Smooth muscle cell (in vitro differentiated cells): Measurements from ENCODE around the gene UBE2D3. TPM values are rescaled to one million over a fixed set of nuclear protein-coding genes. Genes with fewer than 3 reads are reported as not detected.

Experiments used
- DNase-seq: peaks from one replicate; lab custom pipeline; 2025; ENCODE audit not compliant: unreplicated experiment; lab: John Stamatoyannopoulos, UW
- H2AFZ ChIP-seq: fragments of 200-600 bp; sonication (generic); 2 replicates; pipeline ENCODE4 v1.6.0; 2016; ENCODE audit warnings: antibody characterized with exemption, low read depth, mild to moderate bottlenecking
- H3F3A ChIP-seq: fragments of 200-600 bp; sonication (generic); 2 replicates; pipeline ENCODE4 v1.6.0; 2017; ENCODE audit warnings: antibody characterized with exemption, low read depth
- H3K27ac ChIP-seq: fragments of 200-600 bp; sonication (generic); 2 replicates; pipeline ENCODE4 v1.5.1; 2016; ENCODE audit warnings: low read depth, mild to moderate bottlenecking
- H3K27me3 ChIP-seq: fragments of 200-600 bp; sonication (generic); 2 replicates; pipeline ENCODE4 v1.6.1; 2016; ENCODE audit warnings: low read depth, mild to moderate bottlenecking
- H3K36me3 ChIP-seq: fragments of 200-600 bp; sonication (generic); 2 replicates; pipeline ENCODE4 v1.5.1; 2016; ENCODE audit warnings: low read depth
- H3K4me1 ChIP-seq: fragments of 200-600 bp; sonication (generic); 2 replicates; pipeline ENCODE4 v1.5.1; 2016; ENCODE audit warnings: low read depth
- H3K4me2 ChIP-seq: fragments of 200-600 bp; sonication (generic); 2 replicates; pipeline ENCODE4 v1.6.0; 2016; ENCODE audit warnings: mild to moderate bottlenecking
- H3K4me3 ChIP-seq: fragments of 200-600 bp; sonication (generic); 2 replicates; pipeline ENCODE4 v1.5.1; 2016; ENCODE audit warnings: mild to moderate bottlenecking
- H3K79me2 ChIP-seq: fragments of 200-600 bp; sonication (generic); 2 replicates; pipeline ENCODE4 v1.6.0; 2016; ENCODE audit warnings: low read depth, mild to moderate bottlenecking
- H3K9ac ChIP-seq: fragments of 200-600 bp; sonication (generic); 2 replicates; pipeline ENCODE4 v1.6.0; 2016; ENCODE audit warnings: low read depth
- H3K9me3 ChIP-seq: fragments of 200-600 bp; sonication (generic); replicated peaks from 2 replicates; pipeline ENCODE4 v1.5.1; 2016; ENCODE audit warnings: low read depth
- H4K20me1 ChIP-seq: fragments of 200-600 bp; sonication (generic); 2 replicates; pipeline ENCODE4 v1.6.0; 2016; ENCODE audit warnings: low read depth
- CTCF ChIP-seq: fragments of 200-600 bp; sonication (generic); IDR thresholded peaks from 2 replicates; pipeline ENCODE4 v1.5.1; 2017; ENCODE audit warnings: borderline replicate concordance, mild to moderate bottlenecking, antibody characterized with exemption; ENCODE audit not compliant: insufficient read depth, poor library complexity, severe bottlenecking
- WGBS: methylation state at CpG from one replicate; pipeline ENCODE4 v1.1.7; 2016; ENCODE audit warnings: low lambda C conversion rate; 5-methylcytosine and 5-hydroxymethylcytosine counted together
- polyA plus RNA-seq: library from polyadenylated mRNA; unstranded; fragments of >200 nt; fragmentation: Nextera tagmentation; extraction: Ambion mirVana; gene quantifications from 2 replicates; pipeline ENCODE4 v1.2.1, GENCODE V29; 2016
- small RNA-seq: library from RNA; depleted of rRNA; stranded (forward); fragments of <200 nt; gene quantifications from one replicate; pipeline ENCODE3, GENCODE V24; 2014
- total RNA-seq: library from RNA; depleted of rRNA; stranded (reverse); fragments of >200 nt; gene quantifications from 2 replicates; pipeline ENCODE4 v1.2.3, GENCODE V29; 2014

The UBE2D3 gene
- total and polyA plus RNA-seq, 2 experiments from 2014 or later, result 305 to 703 TPM

- Histone ChIP-seq H3K36me3 (peaks cover 9% of the 10 kb centered on the region), H3K79me2 (peaks cover 98% of the 10 kb centered on the region), H3K9me3 (no peaks in the 10 kb centered on the region), H3K27ac (no peak overlapping the region), H2AFZ (no peak overlapping the region), H3K27me3 (no peaks in the 10 kb centered on the region), H4K20me1 (peaks cover 67% of the 10 kb centered on the region), H3K4me3 (no peak overlapping the region), H3K4me1 (no peaks in the 10 kb centered on the region), H3K4me2 (no peak overlapping the region), H3F3A (no peaks in the 10 kb centered on the region), H3K9ac (no peak overlapping the region)
- no peak for TF ChIP-seq CTCF
- no peak for DNase-seq
- WGBS, result 88% methylated on average over 4 of the region's 4 CpGs
Measured at GRCh38 chr4:102751941-102752340, 75.4 kb downstream of the UBE2D3 start.

Small RNA genes lying within 50 kb of the gene (small RNA-seq; reads per million reads assigned to genes)
- gene RNU7-151P, result not detected

Other genes with a start within 250 kb of the UBE2D3 start
- gene MANBA, start 66.6 kb downstream of the UBE2D3 start, total RNA-seq, result 99.9 and 137 TPM in 2 replicates
- 54.0 and 58.1 TPM in 2 replicates for gene MANBA, start 66.6 kb downstream of the UBE2D3 start, polyA plus RNA-seq
- 38.5 and 57.6 TPM in 2 replicates for gene CISD2, start 41.4 kb upstream of the UBE2D3 start, total RNA-seq
- gene CISD2, start 41.4 kb upstream of the UBE2D3 start, polyA plus RNA-seq, result 65.7 and 69.3 TPM in 2 replicates
- not detected in 2 replicates for gene SLC9B1, start 192.2 kb upstream of the UBE2D3 start, total RNA-seq
- gene SLC9B1, start 192.2 kb upstream of the UBE2D3 start, polyA plus RNA-seq, result 0.38 TPM in 1 of 2 replicates, not detected in the other
- gene SLC9B2, start 249.2 kb upstream of the UBE2D3 start, total RNA-seq, result 6.0 and 11.2 TPM in 2 replicates
- gene SLC9B2, start 249.2 kb upstream of the UBE2D3 start, polyA plus RNA-seq, result 4.5 and 6.0 TPM in 2 replicates